Aorta (tissue), 5 donors: ENCODE measurements around the gene CEACAM7. TPM values are rescaled to one million over a fixed set of nuclear protein-coding genes. Genes with fewer than 3 reads are reported as not detected.

Experiments
- ATAC-seq: fragments of 200-7000 bp; cut with Tn5 transposase; one replicate; pipeline ENCODE4 v1.9.1; 2022; ENCODE audit warnings: moderate library complexity; ENCODE audit not compliant: low FRiP score
- DNase-seq, 2 donors: peaks; one replicate each; pipeline ENCODE4 v3.0.0-alpha.2; 2020
- H3K27ac ChIP-seq, 2 donors: one replicate each; pipeline ENCODE4 v1.5.1; 2013; ENCODE audit warnings: low read length in 2 of 2, mild to moderate bottlenecking in 2 of 2, moderate library complexity in 2 of 2, control low read depth in 1 of 2, inconsistent platforms in 1 of 2, low read depth in 1 of 2
- H3K27me3 ChIP-seq, 2 donors: one replicate each; pipeline ENCODE4 v1.6.1; 2013; ENCODE audit warnings: control low read depth in 1 of 2, low read length in 1 of 2, mild to moderate bottlenecking in 1 of 2, moderate library complexity in 1 of 2; ENCODE audit not compliant: insufficient read depth in 2 of 2, control insufficient read depth in 1 of 2
- H3K36me3 ChIP-seq, 2 donors: one replicate each; pipeline ENCODE4 v1.6.1; 2013; ENCODE audit warnings: control low read depth in 1 of 2, low read length in 1 of 2, mild to moderate bottlenecking in 1 of 2; ENCODE audit not compliant: insufficient read depth in 2 of 2, control insufficient read depth in 1 of 2
- H3K4me1 ChIP-seq, 2 donors: one replicate each; pipeline ENCODE4 v1.6.1; 2013; ENCODE audit warnings: low read length in 2 of 2, control low read depth in 1 of 2, mild to moderate bottlenecking in 1 of 2, moderate library complexity in 1 of 2; ENCODE audit not compliant: insufficient read depth in 2 of 2, control insufficient read depth in 1 of 2
- H3K4me3 ChIP-seq, 2 donors: one replicate each; pipeline ENCODE4 v1.5.1; 2013; ENCODE audit warnings: low read length in 2 of 2, control low read depth in 1 of 2, mild to moderate bottlenecking in 1 of 2
- H3K9me3 ChIP-seq: one replicate; pipeline ENCODE4 v1.6.1; 2013; ENCODE audit warnings: mild to moderate bottlenecking, low read length; ENCODE audit not compliant: control insufficient read depth
- WGBS, 2 donors: extraction: QIAGEN DNeasy Blood & Tissue Kit; methylation state at CpG; one replicate each; pipeline ENCODE4 v1.1.7; 2013; 5-methylcytosine and 5-hydroxymethylcytosine counted together
- intact Hi-C, 2 donors: fragments of 100-400 bp; cut with DNase I; formaldehyde crosslinking; loops; one replicate each; pipeline versions ENCODE4 v1.14.2 to v1.15.0; 2022
- polyA plus RNA-seq, 2 donors: library from polyadenylated mRNA; stranded (reverse); fragments of 200-250 nt; gene quantifications; one replicate each; pipeline ENCODE4 v1.2.3, GENCODE V29; 2013
- total RNA-seq, 2 donors: library from RNA; stranded (reverse); fragmentation: NEBNext Ultra II Directional; extraction: Animal tissue kit (Norgen Biotek cat#: 25700); gene quantifications; one replicate each; pipeline ENCODE4 v1.2.1, GENCODE V29; 2021
- donor health status: healthy with polysubstance abuse.
- donor health status: Bipolar disorder and iron deficiency.
- donor health status: DM: no; HTN: no; CAD: no.
- donor health status: DM: no; HTN: no; CAD: no.
- donor health status: DM: yes; HTN: yes; CAD: no.

The CEACAM7 gene
- total and polyA plus RNA-seq, 4 donors = 0.26 to 7.4 (median 0.61) TPM; not detected in 1

- no peak overlapping the region for H3K27ac ChIP-seq
- intact Hi-C loops = no loop called here
- H3K9me3 ChIP-seq = peaks cover 8% of the 10 kb centered on the region
- H3K4me1 ChIP-seq = no peaks in the 10 kb centered on the region
- 60 to 73% methylated on average over 3 of the region's 3 CpGs for WGBS, 2 donors
- no peak overlapping the region for H3K4me3 ChIP-seq
- ATAC-seq (no peak), DNase-seq (no peak)
- H3K27me3 ChIP-seq = no peaks in the 10 kb centered on the region
- no peaks in the 10 kb centered on the region for H3K36me3 ChIP-seq
These were observed 38.2 kb downstream of the CEACAM7 start for GRCh38 chr19:41649827-41650226.

GRCh38 chr19:41646589-41647204, 41.4 kb downstream of the CEACAM7 start:
- peaks cover 1% of the 10 kb centered on the region for H3K9me3 ChIP-seq
- no peaks in the 10 kb centered on the region for H3K27me3 ChIP-seq
- DNase-seq = no peak
- no peak overlapping the region for H3K4me3 ChIP-seq
- no peaks in the 10 kb centered on the region for H3K36me3 ChIP-seq
- no peak for ATAC-seq
- H3K4me1 ChIP-seq = no peaks in the 10 kb centered on the region
- H3K27ac ChIP-seq = no peak overlapping the region
- intact Hi-C loops = no loop called here
- 31 to 51% methylated on average over 14 of the region's 14 CpGs for WGBS, 2 donors

- Histone ChIP-seq H3K36me3 (no peaks in the 10 kb centered on the region), H3K4me1 (no peaks in the 10 kb centered on the region), H3K4me3 (no peak overlapping the region), H3K27me3 (no peaks in the 10 kb centered on the region), H3K9me3 (peaks cover 3% of the 10 kb centered on the region), H3K27ac (no peak overlapping the region)
- ATAC-seq = no peak
- 4 to 5% methylated on average over 6 of the region's 6 CpGs for whole genome bisulfite sequencing, 2 donors
- DNase-seq = no peak
- intact Hi-C loops = no loop called here
These were observed 46.1 kb downstream of the CEACAM7 start for GRCh38 chr19:41641879-41642485.

GRCh38 chr19:41638641-41639081, 49.4 kb downstream of the CEACAM7 start:
- intact Hi-C loops = no loop called here
- no peaks in the 10 kb centered on the region for H3K27me3 ChIP-seq
- H3K27ac ChIP-seq = no peak overlapping the region
- H3K4me3 ChIP-seq = no peak overlapping the region
- H3K9me3 ChIP-seq = peaks cover 5% of the 10 kb centered on the region
- WGBS, 2 donors = 27 to 35% methylated on average over 6 of the region's 6 CpGs
- ATAC-seq (no peak), DNase-seq (no peak)
- H3K36me3 ChIP-seq = no peaks in the 10 kb centered on the region
- H3K4me1 ChIP-seq = no peaks in the 10 kb centered on the region

- H3K27me3 ChIP-seq = no peaks in the 10 kb centered on the region
- no peaks in the 10 kb centered on the region for H3K36me3 ChIP-seq
- H3K4me3 ChIP-seq = no peak overlapping the region
- 52 to 53% methylated on average over 2 of the region's 2 CpGs for WGBS, 2 donors
- no peaks in the 10 kb centered on the region for H3K4me1 ChIP-seq
- no peak for ATAC-seq
- H3K9me3 ChIP-seq = peaks cover 5% of the 10 kb centered on the region
- H3K27ac ChIP-seq = no peak overlapping the region
- intact Hi-C loops = no loop called here
- no peak for DNase-seq
These were observed 50.6 kb downstream of the CEACAM7 start for GRCh38 chr19:41637484-41637883.

GRCh38 chr19:41627966-41628675, 59.9 kb downstream of the CEACAM7 start:
- H3K27me3 ChIP-seq = no peaks in the 10 kb centered on the region
- 60 to 64% methylated on average over 8 of the region's 8 CpGs for WGBS, 2 donors
- ATAC-seq (no peak), DNase-seq (no peak)
- no peak overlapping the region for H3K27ac ChIP-seq
- H3K36me3 ChIP-seq = no peaks in the 10 kb centered on the region
- intact Hi-C loops = no loop called here
- no peaks in the 10 kb centered on the region for H3K9me3 ChIP-seq
- no peaks in the 10 kb centered on the region for H3K4me1 ChIP-seq
- no peak overlapping the region for H3K4me3 ChIP-seq

- Histone ChIP-seq H3K4me3 (no peak within 1 kb of the TSS), H3K4me1 (no peaks in the 10 kb centered on the region), H3K9me3 (no peaks in the 10 kb centered on the region), H3K27ac (no peak within 1 kb of the TSS), H3K36me3 (no peaks in the 10 kb centered on the region), H3K27me3 (no peaks in the 10 kb centered on the region)
- ATAC-seq (peak; percentile 54), DNase-seq (peak in 1 of 2 donors; percentile 72)
- WGBS, 2 donors = 35 to 38% methylated on average over 7 of the region's 7 CpGs
- intact Hi-C loops = no loop called here
These were observed 61.2 kb downstream of the CEACAM7 start, which contains the start of gene CEACAM4 for GRCh38 chr19:41626877-41627276. CEACAM4 (minus strand) TSS chr19:41627074; CDS start chr19:41626963, 111 bp downstream.

- no peak for ATAC-seq
- WGBS, 2 donors = 42 to 51% methylated on average over 3 of the region's 3 CpGs
- Histone ChIP-seq H3K36me3 (no peaks in the 10 kb centered on the region), H3K27ac (no peak overlapping the region), H3K4me3 (no peak overlapping the region), H3K27me3 (no peaks in the 10 kb centered on the region), H3K9me3 (no peaks in the 10 kb centered on the region), H3K4me1 (no peaks in the 10 kb centered on the region)
- DNase-seq = peak in 1 of 2 donors; percentile 42
- intact Hi-C loops = no loop called here
These were observed 61.8 kb downstream of the CEACAM7 start for GRCh38 chr19:41626278-41626677.
